Suppressor macrophage treated with lipopolysaccharide for 1 hour (primary cell): ENCODE measurements around the gene TXNL1.

ENCODE experiments used
- DNase-seq, 3 donors: peaks; one replicate each; pipeline ENCODE4 v3.0.0-alpha.2; 2020 to 2022

Gene TXNL1

GRCh38 chr18:56565551-56566345 lies 72.6 kb downstream of the TXNL1 start:
- peak; percentile 32 to 50 (median 45) for DNase-seq

- peak in 1 of 3 donors; percentile 24 for DNase-seq
Observed at GRCh38 chr18:56565046-56565445, 73.3 kb downstream of the TXNL1 start.

GRCh38 chr18:56563568-56563967 lies 74.8 kb downstream of the TXNL1 start:
- DNase-seq: peak in 1 of 3 donors; percentile 16

- DNase-seq: peak in 1 of 3 donors; percentile 49
Observed at GRCh38 chr18:56562479-56562878, 75.9 kb downstream of the TXNL1 start.

GRCh38 chr18:56560992-56561391 lies 77.4 kb downstream of the TXNL1 start:
- DNase-seq: peak in 1 of 3 donors; percentile 17

GRCh38 chr18:56559044-56559443 lies 79.3 kb downstream of the TXNL1 start:
- no peak for DNase-seq

GRCh38 chr18:56556907-56557306 lies 81.5 kb downstream of the TXNL1 start:
- DNase-seq: no peak

GRCh38 chr18:56550121-56550520 lies 88.3 kb downstream of the TXNL1 start:
- no peak for DNase-seq
